Thyroid gland (tissue), 4 donors: ENCODE results near the gene SEL1L3.

Experiments used
- CTCF ChIP-seq, 6 experiments: fragments of 200-600 bp in 3 of 6; fragments of 450-650 bp in 3 of 6; sonication (generic) in 3 of 6; IDR thresholded peaks; one replicate each; pipeline ENCODE4 v1.5.1; 2016 to 2019; ENCODE audit warnings: antibody characterized with exemption in 6 of 6, mild to moderate bottlenecking in 2 of 6, inconsistent platforms in 1 of 6, moderate library complexity in 1 of 6
- POLR2A ChIP-seq, 2 donors: fragments of 450-650 bp; IDR thresholded peaks; one replicate each; pipeline ENCODE4 v1.6.1; 2017; ENCODE audit warnings: antibody characterized with exemption in 2 of 2, mild to moderate bottlenecking in 2 of 2, moderate library complexity in 1 of 2

GRCh38 chr4:25859429-25860148 is 3.2 kb downstream of the SEL1L3 start:
- TF ChIP-seq CTCF (IDR thresholded peaks at IDR 0.05) (no peak), POLR2A (IDR thresholded peaks at IDR 0.05) (no peak)
